Skeletal muscle satellite cell (primary cell): ENCODE measurements around the gene SUSD1. TPM values are rescaled to one million over a fixed set of nuclear protein-coding genes. Genes with fewer than 3 reads are reported as not detected.

ENCODE experiments used
- H3K27me3 ChIP-seq: 2 replicates; pipeline ENCODE4 v1.7.0; 2013; ENCODE audit warnings: low read length; ENCODE audit not compliant: control insufficient read depth, insufficient read depth
- H3K36me3 ChIP-seq: 2 replicates; pipeline ENCODE4 v1.7.0; 2013; ENCODE audit warnings: mild to moderate bottlenecking, control low read depth, low read length; ENCODE audit not compliant: insufficient read depth
- H3K4me1 ChIP-seq: 2 replicates; pipeline ENCODE4 v1.7.0; 2013; ENCODE audit warnings: low read length; ENCODE audit not compliant: control insufficient read depth, insufficient read depth
- H3K4me2 ChIP-seq: 2 replicates; pipeline ENCODE4 v1.7.0; 2013; ENCODE audit warnings: mild to moderate bottlenecking, low read length
- H3K4me3 ChIP-seq: 2 replicates; pipeline ENCODE4 v1.7.0; 2013; ENCODE audit warnings: low read length
- H3K9ac ChIP-seq: 2 replicates; pipeline ENCODE4 v1.7.0; 2013; ENCODE audit warnings: mild to moderate bottlenecking, low read depth, low read length, moderate library complexity
- H3K9me3 ChIP-seq: replicated peaks from 2 replicates; pipeline ENCODE4 v1.7.0; 2013; ENCODE audit warnings: mild to moderate bottlenecking, control low read depth, low read length
- small RNA-seq: library from RNA; depleted of rRNA; stranded (forward); fragments of <200 nt; gene quantifications from one replicate; pipeline ENCODE3, GENCODE V24; 2012

Gene SUSD1

DNA sequence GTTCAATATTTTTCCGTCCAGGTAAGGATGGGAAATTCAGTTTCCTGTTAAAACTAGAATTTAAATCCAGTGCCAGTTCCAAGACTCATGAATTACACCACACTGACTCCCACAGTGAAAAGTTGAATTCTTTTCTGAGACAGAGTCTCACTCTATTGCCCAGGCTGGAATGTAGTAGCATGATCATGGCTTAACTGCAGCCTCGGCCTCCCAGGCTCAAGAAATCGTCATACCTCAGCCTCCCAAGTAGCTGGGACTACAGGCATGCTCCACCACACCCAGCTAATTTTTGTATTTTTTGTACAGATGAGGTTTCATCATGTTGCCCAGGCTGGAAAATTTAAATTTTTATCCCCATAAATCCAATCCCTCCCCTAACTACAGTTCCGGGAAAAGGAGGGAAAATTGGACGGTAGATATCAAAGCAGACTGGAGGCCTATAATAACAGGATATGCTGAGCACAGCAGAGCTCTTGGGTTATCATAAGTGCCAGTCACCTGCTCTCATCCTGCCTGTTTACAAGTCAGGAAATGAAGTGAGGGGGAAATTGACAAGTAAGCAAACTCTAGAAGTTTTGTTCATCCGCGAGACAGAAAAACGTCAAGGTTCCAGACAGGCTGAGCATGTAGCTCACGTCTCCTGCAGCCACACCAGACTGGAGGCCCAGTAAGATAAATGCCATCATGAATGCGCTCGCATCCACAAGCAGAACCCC is 172.8 kb downstream of the SUSD1 start:
- Histone ChIP-seq H3K9ac (peak overlapping the region; percentile 66), H3K36me3 (no peaks in the 10 kb centered on the region), H3K27me3 (no peaks in the 10 kb centered on the region), H3K4me3 (no peak overlapping the region), H3K4me1 (peaks cover 17% of the 10 kb centered on the region), H3K4me2 (no peak overlapping the region), H3K9me3 (no peaks in the 10 kb centered on the region)

DNA sequence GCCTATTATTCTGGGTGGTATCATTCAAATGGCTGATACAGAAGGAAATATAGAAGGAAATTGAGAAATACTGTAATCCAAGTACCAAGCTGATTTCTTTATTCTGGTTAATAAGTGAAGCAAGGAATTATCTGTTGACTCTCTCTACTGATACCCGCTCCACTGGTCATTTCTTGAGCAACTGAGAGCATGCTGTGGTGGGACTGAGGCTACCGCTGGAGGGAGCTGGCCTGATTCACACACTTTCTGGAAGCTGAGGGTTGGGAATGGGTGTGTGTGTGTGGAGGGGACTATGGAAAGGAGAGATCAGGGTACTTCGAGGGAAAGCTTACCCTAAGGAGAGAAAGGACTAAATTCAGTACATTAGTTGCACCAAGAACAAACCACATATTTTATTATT is 174.4 kb downstream of the SUSD1 start:
- no peaks in the 10 kb centered on the region for H3K36me3 ChIP-seq
- no peak overlapping the region for H3K4me3 ChIP-seq
- H3K9me3 ChIP-seq = no peaks in the 10 kb centered on the region
- H3K9ac ChIP-seq = no peak overlapping the region
- H3K27me3 ChIP-seq = no peaks in the 10 kb centered on the region
- peaks cover 11% of the 10 kb centered on the region for H3K4me1 ChIP-seq
- H3K4me2 ChIP-seq = no peak overlapping the region

DNA sequence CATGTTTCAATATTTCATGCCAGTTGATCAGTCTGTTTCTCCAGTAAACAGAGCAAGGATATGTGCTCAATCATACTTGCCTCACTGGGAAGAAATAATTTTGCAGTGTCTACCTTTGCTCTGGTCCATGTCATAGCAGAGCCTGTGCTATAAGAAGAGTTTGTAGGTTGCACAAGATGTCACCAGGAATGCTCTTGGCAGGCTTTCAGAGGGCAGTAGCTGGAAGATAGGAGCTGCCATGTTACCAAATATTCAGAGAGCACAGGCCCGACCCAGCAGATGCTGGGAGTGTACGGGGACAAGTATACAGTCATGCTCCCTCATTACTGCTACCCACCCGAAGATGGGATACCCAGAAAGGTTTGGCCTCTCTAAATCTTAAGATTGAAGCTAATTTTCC is 175.8 kb downstream of the SUSD1 start:
- Histone ChIP-seq H3K4me2 (no peak overlapping the region), H3K4me3 (no peak overlapping the region), H3K27me3 (no peaks in the 10 kb centered on the region), H3K36me3 (no peaks in the 10 kb centered on the region), H3K4me1 (peaks cover 11% of the 10 kb centered on the region), H3K9me3 (no peaks in the 10 kb centered on the region), H3K9ac (no peak overlapping the region)

DNA sequence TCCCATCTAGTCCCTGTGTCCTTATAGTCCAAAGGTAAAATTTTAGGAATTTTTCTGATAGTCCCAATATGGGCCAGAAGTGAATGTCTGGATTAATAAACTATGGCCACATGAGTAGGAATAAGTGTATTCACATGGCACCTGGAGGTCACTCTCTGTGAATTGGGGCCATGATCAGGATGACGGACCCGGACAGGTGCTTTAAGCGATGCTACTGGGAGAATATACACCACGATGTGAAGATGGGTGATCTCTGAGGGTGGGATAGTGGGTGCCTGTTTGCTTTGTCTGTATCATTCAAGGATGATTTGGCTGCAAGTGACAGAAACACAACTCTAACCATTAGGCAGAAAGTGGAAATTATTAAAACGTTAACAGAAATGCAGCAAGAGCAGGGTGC is 177.3 kb downstream of the SUSD1 start:
- Histone ChIP-seq H3K4me2 (no peak overlapping the region), H3K9me3 (no peaks in the 10 kb centered on the region), H3K4me1 (peaks cover 6% of the 10 kb centered on the region), H3K4me3 (no peak overlapping the region), H3K36me3 (no peaks in the 10 kb centered on the region), H3K27me3 (no peaks in the 10 kb centered on the region), H3K9ac (no peak overlapping the region)

- Histone ChIP-seq H3K36me3 (no peaks in the 10 kb centered on the region), H3K4me1 (peaks cover 7% of the 10 kb centered on the region), H3K27me3 (no peaks in the 10 kb centered on the region), H3K4me3 (no peak overlapping the region), H3K9ac (no peak overlapping the region), H3K9me3 (no peaks in the 10 kb centered on the region), H3K4me2 (no peak overlapping the region)
Observed at GRCh38 chr9:111994831-111995458, 180.2 kb downstream of the SUSD1 start.

GRCh38 chr9:111993319-111993718 is 181.8 kb downstream of the SUSD1 start:
- Histone ChIP-seq H3K9ac (no peak overlapping the region), H3K9me3 (no peaks in the 10 kb centered on the region), H3K27me3 (no peaks in the 10 kb centered on the region)

DNA sequence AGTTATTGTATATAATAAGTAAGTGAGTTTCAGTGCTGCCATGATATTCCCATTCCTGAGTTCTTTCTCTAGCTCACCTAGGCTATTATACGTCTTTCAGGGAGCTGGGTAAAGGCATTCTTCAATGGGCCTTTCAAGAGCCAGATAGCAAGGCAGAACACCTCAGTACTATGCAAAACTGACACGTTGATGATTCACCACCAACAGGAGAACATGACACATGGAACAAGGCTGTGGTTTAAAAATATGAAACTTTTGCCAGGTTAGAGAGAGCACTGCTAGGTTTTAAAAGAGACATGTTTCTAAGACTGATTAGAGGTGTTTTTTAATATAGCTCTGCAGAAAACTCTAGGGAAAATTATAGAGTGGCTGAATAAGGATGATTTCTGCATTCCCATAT is 182.6 kb downstream of the SUSD1 start:
- no peaks in the 10 kb centered on the region for H3K27me3 ChIP-seq
- no peak overlapping the region for H3K4me2 ChIP-seq
- peaks cover 7% of the 10 kb centered on the region for H3K4me1 ChIP-seq
- no peaks in the 10 kb centered on the region for H3K36me3 ChIP-seq
- H3K9ac ChIP-seq = no peak overlapping the region
- no peaks in the 10 kb centered on the region for H3K9me3 ChIP-seq
- H3K4me3 ChIP-seq = no peak overlapping the region

More at GRCh38 chr9:111993319-111993718, 181.8 kb downstream of the SUSD1 start:
- Histone ChIP-seq H3K4me2 (no peak overlapping the region), H3K4me1 (peaks cover 7% of the 10 kb centered on the region), H3K4me3 (no peak overlapping the region), H3K36me3 (no peaks in the 10 kb centered on the region)

DNA sequence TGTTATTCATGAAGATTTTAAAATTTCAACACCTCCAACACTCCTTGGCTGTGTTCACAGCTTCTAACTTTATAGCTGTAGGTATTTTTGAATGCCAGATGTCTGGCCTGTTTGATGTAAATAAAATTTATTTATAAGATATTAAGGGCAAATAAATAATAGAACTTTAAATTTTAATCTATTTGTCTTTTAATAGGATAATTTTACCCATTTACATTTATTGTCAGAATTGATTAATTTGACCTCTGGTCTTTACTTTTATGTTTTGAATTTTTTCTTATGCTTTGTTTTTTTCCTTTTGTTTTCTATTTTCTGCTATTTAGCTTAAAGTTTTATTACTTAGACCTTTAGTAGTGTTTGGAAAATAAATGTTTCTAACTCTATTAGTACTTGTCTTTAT is 183.9 kb downstream of the SUSD1 start:
- Histone ChIP-seq H3K4me2 (no peak overlapping the region), H3K4me1 (peaks cover 7% of the 10 kb centered on the region), H3K4me3 (no peak overlapping the region), H3K36me3 (no peaks in the 10 kb centered on the region), H3K9ac (no peak overlapping the region), H3K27me3 (no peaks in the 10 kb centered on the region), H3K9me3 (no peaks in the 10 kb centered on the region)

Small RNAs within 50 kb of the gene (small RNA-seq; reads per million reads assigned to genes)
- not detected for gene RF00019
- gene RNU6-710P = not detected
- gene RNU6-855P = not detected
